Mononuclear cell (primary cell): Measurements from ENCODE around the gene ADM5. TPM values are rescaled to one million over a fixed set of nuclear protein-coding genes. Genes with fewer than 3 reads are reported as not detected.

ENCODE experiments used
- H3K27me3 ChIP-seq: 2 replicates; pipeline ENCODE4 v1.6.0; 2011; ENCODE audit warnings: low read length, control low read depth; ENCODE audit not compliant: insufficient read depth
- H3K4me1 ChIP-seq: 2 replicates; pipeline ENCODE4 v1.5.1; 2011; ENCODE audit warnings: mild to moderate bottlenecking, low read length, control low read depth; ENCODE audit not compliant: insufficient read depth
- H3K4me3 ChIP-seq: 2 replicates; pipeline ENCODE4 v1.5.1; 2011; ENCODE audit warnings: mild to moderate bottlenecking, low read length, moderate library complexity
- H3K9me3 ChIP-seq: 2 replicates; pipeline ENCODE4 v1.5.1; 2011; ENCODE audit warnings: low read depth, mild to moderate bottlenecking, control low read depth, low read length
- total RNA-seq: library from RNA; depleted of rRNA; stranded (reverse); fragments of >200 nt; gene quantifications from one replicate; pipeline ENCODE4 v1.2.3, GENCODE V29; 2012

Gene ADM5
- total RNA-seq, 1 donor = 0.84 TPM

GRCh38 chr19:49739098-49739497, 49.7 kb downstream of the ADM5 start:
- Histone ChIP-seq H3K4me1 (no peaks in the 10 kb centered on the region), H3K9me3 (no peaks in the 10 kb centered on the region), H3K27me3 (no peaks in the 10 kb centered on the region), H3K4me3 (no peak overlapping the region)

GRCh38 chr19:49739933-49740332, 50.5 kb downstream of the ADM5 start:
- Histone ChIP-seq H3K4me1 (no peaks in the 10 kb centered on the region), H3K4me3 (no peak overlapping the region), H3K27me3 (no peaks in the 10 kb centered on the region), H3K9me3 (no peaks in the 10 kb centered on the region)

Other genes starting within 250 kb of the ADM5 start
- not detected for gene SLC17A7, start 248.1 kb upstream of the ADM5 start, total RNA-seq
- 45.2 TPM for gene PIH1D1, start 237.8 kb upstream of the ADM5 start, total RNA-seq
- gene ALDH16A1, start 236.4 kb upstream of the ADM5 start, total RNA-seq = 13.7 TPM
- 49.6 TPM for gene FLT3LG, start 215.4 kb upstream of the ADM5 start, total RNA-seq
- gene RPL13A, start 202.0 kb upstream of the ADM5 start, total RNA-seq = 4,457 TPM
- gene RPS11, start 193.2 kb upstream of the ADM5 start, total RNA-seq = 8,046 TPM
- gene FCGRT, start 176.9 kb upstream of the ADM5 start, total RNA-seq = 123 TPM
- gene RCN3, start 161.6 kb upstream of the ADM5 start, total RNA-seq = 1.6 TPM
- gene NOSIP, start 109.0 kb upstream of the ADM5 start, total RNA-seq = 88.6 TPM
- 1.4 TPM for gene PRRG2, start 108.3 kb upstream of the ADM5 start, total RNA-seq
- 6.4 TPM for gene PRR12, start 98.4 kb upstream of the ADM5 start, total RNA-seq
- gene RRAS, start 49.5 kb upstream of the ADM5 start, total RNA-seq = 8.7 TPM
- 8.9 TPM for gene SCAF1, start 47.4 kb upstream of the ADM5 start, total RNA-seq
- 27.2 TPM for gene IRF3, start 23.7 kb upstream of the ADM5 start, total RNA-seq
- gene BCL2L12, start 23.7 kb upstream of the ADM5 start, total RNA-seq = 1.8 TPM
- 51.1 TPM for gene PRMT1, start 12.3 kb upstream of the ADM5 start, total RNA-seq
- 0.73 TPM for gene CPT1C, start 1.5 kb downstream of the ADM5 start, total RNA-seq
- gene TSKS, start 73.7 kb downstream of the ADM5 start, total RNA-seq = 0.31 TPM
- 30.2 TPM for gene AP2A1, start 77.4 kb downstream of the ADM5 start, total RNA-seq
- 4.6 TPM for gene FUZ, start 123.7 kb downstream of the ADM5 start, total RNA-seq
- 15.1 TPM for gene MED25, start 128.7 kb downstream of the ADM5 start, total RNA-seq
- gene PTOV1, start 161.6 kb downstream of the ADM5 start, total RNA-seq = 26.1 TPM
- gene PNKP, start 178.0 kb downstream of the ADM5 start, total RNA-seq = 28.4 TPM
- gene AKT1S1, start 187.8 kb downstream of the ADM5 start, total RNA-seq = 3.0 TPM
- 6.1 TPM for gene TBC1D17, start 188.1 kb downstream of the ADM5 start, total RNA-seq
- 2.0 TPM for gene IL4I1, start 207.3 kb downstream of the ADM5 start, total RNA-seq
- gene ATF5, start 239.6 kb downstream of the ADM5 start, total RNA-seq = 5.0 TPM
- gene NUP62, start 239.9 kb downstream of the ADM5 start, total RNA-seq = 21.8 TPM